ENCODE data around the gene TRPC3.

DNA sequence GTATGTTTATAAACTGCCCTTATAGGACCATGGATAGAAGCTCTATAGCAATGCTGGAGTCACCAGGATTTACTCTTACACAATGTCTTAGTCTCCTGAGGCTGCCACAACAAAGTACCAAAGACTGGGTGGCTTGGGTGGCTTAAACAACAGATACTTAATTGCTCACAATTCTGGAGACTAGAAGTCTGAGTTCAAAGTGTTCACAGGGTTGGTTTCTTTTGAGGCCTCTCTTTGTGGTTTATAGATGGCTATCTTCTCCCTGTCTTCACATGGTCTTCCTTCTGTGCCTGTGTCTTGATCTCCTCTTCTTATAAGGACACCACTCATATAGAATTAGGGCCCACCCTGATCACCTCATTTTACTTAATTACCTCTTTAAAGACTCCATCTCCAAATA is 2.0 kb upstream of the TRPC3 start:
- TF ChIP-seq, protein P1, sequence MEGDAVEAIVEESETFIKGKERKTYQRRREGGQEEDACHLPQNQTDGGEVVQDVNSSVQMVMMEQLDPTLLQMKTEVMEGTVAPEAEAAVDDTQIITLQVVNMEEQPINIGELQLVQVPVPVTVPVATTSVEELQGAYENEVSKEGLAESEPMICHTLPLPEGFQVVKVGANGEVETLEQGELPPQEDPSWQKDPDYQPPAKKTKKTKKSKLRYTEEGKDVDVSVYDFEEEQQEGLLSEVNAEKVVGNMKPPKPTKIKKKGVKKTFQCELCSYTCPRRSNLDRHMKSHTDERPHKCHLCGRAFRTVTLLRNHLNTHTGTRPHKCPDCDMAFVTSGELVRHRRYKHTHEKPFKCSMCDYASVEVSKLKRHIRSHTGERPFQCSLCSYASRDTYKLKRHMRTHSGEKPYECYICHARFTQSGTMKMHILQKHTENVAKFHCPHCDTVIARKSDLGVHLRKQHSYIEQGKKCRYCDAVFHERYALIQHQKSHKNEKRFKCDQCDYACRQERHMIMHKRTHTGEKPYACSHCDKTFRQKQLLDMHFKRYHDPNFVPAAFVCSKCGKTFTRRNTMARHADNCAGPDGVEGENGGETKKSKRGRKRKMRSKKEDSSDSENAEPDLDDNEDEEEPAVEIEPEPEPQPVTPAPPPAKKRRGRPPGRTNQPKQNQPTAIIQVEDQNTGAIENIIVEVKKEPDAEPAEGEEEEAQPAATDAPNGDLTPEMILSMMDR (conservative IDR thresholded peaks at IDR 0.05; ENCODE audit: low read length) = no peak
- TF ChIP-seq EZH2phosphoT487 (IDR thresholded peaks at IDR 0.05; ENCODE audit: borderline replicate concordance, low read depth, low read length) = no peak

All from OCI-LY7 (cell line).